ENCODE data around the gene CDH4.

The CDH4 gene

GRCh38 chr20:61251529-61252393, at the start of gene CDH4:
TSS of gene CDH4 (plus strand) at chr20:61252261.
- no peak for DNase-seq (ENCODE audit: low spot score)

- no peak for DNase-seq (ENCODE audit: low spot score)
These were observed 48.7 kb upstream of the CDH4 start for GRCh38 chr20:61203320-61203719.

GRCh38 chr20:61204206-61204605, 47.9 kb upstream of the CDH4 start:
- DNase-seq (ENCODE audit: low spot score) = no peak

GRCh38 chr20:61205769-61206168, 46.3 kb upstream of the CDH4 start:
- no peak for DNase-seq (ENCODE audit: low spot score)

GRCh38 chr20:61210862-61211261, 41.2 kb upstream of the CDH4 start:
- DNase-seq (ENCODE audit: low spot score) = no peak

GRCh38 chr20:61217848-61218247, 34.2 kb upstream of the CDH4 start:
- DNase-seq (ENCODE audit: low spot score) = no peak

- no peak for DNase-seq (ENCODE audit: low spot score)
These were observed 33.0 kb upstream of the CDH4 start for GRCh38 chr20:61219021-61219431.

GRCh38 chr20:61220131-61220530, 31.9 kb upstream of the CDH4 start:
- no peak for DNase-seq (ENCODE audit: low spot score)

- DNase-seq (ENCODE audit: low spot score) = no peak
These were observed 31.3 kb upstream of the CDH4 start for GRCh38 chr20:61220626-61221325.

GRCh38 chr20:61222699-61223098, 29.4 kb upstream of the CDH4 start:
- DNase-seq (ENCODE audit: low spot score) = no peak

- no peak for DNase-seq (ENCODE audit: low spot score)
These were observed 28.9 kb upstream of the CDH4 start for GRCh38 chr20:61223121-61223520.

GRCh38 chr20:61230166-61230565, 21.9 kb upstream of the CDH4 start:
- DNase-seq (ENCODE audit: low spot score) = no peak

- no peak for DNase-seq (ENCODE audit: low spot score)
These were observed 18.5 kb upstream of the CDH4 start for GRCh38 chr20:61233590-61233989.

- no peak for DNase-seq (ENCODE audit: low spot score)
These were observed 17.7 kb upstream of the CDH4 start for GRCh38 chr20:61234224-61234890.

GRCh38 chr20:61236713-61237112, 15.3 kb upstream of the CDH4 start:
- DNase-seq (ENCODE audit: low spot score) = no peak

- no peak for DNase-seq (ENCODE audit: low spot score)
These were observed 13.2 kb upstream of the CDH4 start for GRCh38 chr20:61238813-61239212.

- no peak for DNase-seq (ENCODE audit: low spot score)
These were observed 11.2 kb upstream of the CDH4 start for GRCh38 chr20:61240814-61241213.

- DNase-seq (ENCODE audit: low spot score) = no peak
These were observed 7.8 kb upstream of the CDH4 start for GRCh38 chr20:61244213-61244612.

GRCh38 chr20:61246269-61246668, 5.8 kb upstream of the CDH4 start:
- DNase-seq (ENCODE audit: low spot score) = no peak

- no peak for DNase-seq (ENCODE audit: low spot score)
These were observed 2.4 kb upstream of the CDH4 start for GRCh38 chr20:61249626-61250025.

- no peak for DNase-seq (ENCODE audit: low spot score)
These were observed 671 bp downstream of the CDH4 start for GRCh38 chr20:61252601-61253263.

- no peak for DNase-seq (ENCODE audit: low spot score)
These were observed 1.2 kb downstream of the CDH4 start for GRCh38 chr20:61253264-61253639.
